Limb (tissue), 2 donors: ENCODE results near the gene GOLGB1.
"Not testable (repeated sequence)": the region's sequence is repeated elsewhere in the genome, so short reads cannot be mapped to it uniquely, and the experiment has no call there.

Experiments
- DNase-seq, 2 donors: peaks; one replicate each; pipeline ENCODE4 v3.0.0-alpha.2; 2016; ENCODE audit errors: extremely low spot score in 2 of 2

The GOLGB1 gene

GRCh38 chr3:121692010-121692699 lies 57.4 kb downstream of the GOLGB1 start:
- no peak for DNase-seq

- no peak for DNase-seq
These were observed 58.6 kb downstream of the GOLGB1 start for GRCh38 chr3:121690777-121691405.

GRCh38 chr3:121688747-121689146 lies 60.8 kb downstream of the GOLGB1 start:
- DNase-seq, result not testable (repeated sequence)

DNA sequence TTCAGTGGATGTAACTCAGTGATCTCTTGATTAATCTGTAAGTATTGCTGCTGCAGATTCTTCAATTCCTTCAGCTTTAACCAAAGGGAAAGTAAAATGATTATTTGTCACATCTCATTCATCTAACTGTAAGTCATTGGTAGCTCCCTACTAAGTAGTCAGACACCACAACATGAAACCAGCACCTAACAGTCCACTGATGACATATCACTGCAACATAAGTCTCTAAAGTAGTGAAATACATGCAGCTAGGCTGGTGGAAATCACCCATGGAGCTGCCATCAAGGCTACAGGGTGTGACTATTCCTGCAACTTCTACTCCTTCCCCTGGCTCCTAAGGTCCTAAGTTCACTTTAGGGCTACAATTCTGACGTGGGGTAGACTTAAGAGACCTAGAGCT lies 67.7 kb downstream of the GOLGB1 start:
- DNase-seq, result no peak

GRCh38 chr3:121677141-121677540 lies 72.4 kb downstream of the GOLGB1 start:
- DNase-seq, result no peak

DNA sequence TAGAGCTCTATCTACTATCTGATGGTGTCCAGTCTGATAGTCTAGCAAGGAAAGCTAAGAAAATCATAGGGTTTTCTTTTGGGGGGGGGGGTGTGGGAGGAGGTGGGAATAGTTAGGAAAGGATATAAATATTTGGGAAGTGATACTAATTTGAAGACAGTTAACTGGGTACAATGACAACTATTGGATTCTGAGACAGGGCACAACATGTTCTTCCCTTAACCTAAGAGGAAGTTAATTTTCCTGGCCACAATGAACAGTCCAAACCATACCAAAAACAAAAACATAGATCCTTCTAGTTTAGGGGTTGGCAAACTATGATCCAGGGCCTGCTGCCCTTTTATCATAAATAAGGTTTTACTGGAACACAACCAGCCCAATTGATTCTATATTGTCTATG lies 78.9 kb downstream of the GOLGB1 start:
- no peak for DNase-seq

DNA sequence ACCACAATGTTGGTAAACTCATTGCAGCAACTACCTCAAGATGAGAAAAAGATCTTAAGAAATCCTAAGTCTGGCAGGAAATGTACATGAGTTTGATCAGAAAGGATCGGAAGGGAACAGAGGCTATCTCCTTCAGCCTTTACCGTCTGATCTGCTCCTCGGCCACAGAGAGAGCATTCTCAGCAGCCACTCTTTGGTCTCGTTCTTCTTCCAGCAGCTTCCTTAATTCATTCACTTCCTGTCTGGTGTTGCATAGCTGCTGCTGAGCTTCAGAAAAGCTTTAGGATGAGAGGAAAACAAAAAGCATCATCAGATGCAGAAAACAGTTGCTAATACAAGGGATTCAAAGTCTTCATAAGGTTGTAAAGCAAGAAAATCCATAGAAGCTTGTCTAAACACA lies 82.2 kb downstream of the GOLGB1 start:
- DNase-seq, result no peak

DNA sequence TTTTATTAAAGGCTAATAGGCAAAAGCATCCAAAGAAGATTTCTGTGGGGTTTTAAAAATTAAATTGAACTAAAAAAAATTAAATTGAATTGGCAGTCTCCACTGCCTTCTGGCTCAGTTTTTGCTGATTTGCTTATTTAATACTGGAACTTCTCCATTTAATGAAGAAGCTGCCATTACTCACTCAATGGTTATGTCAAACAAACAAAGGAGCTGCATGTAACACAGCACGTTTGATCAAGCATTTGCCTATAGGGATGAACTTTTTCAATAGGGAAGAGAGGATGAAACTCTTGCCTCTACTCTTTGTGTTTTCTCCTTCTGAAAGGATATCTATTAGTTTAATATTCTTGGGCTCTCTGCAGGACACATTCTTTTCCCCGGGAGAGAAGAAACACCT lies 84.1 kb downstream of the GOLGB1 start:
- DNase-seq, result no peak

DNA sequence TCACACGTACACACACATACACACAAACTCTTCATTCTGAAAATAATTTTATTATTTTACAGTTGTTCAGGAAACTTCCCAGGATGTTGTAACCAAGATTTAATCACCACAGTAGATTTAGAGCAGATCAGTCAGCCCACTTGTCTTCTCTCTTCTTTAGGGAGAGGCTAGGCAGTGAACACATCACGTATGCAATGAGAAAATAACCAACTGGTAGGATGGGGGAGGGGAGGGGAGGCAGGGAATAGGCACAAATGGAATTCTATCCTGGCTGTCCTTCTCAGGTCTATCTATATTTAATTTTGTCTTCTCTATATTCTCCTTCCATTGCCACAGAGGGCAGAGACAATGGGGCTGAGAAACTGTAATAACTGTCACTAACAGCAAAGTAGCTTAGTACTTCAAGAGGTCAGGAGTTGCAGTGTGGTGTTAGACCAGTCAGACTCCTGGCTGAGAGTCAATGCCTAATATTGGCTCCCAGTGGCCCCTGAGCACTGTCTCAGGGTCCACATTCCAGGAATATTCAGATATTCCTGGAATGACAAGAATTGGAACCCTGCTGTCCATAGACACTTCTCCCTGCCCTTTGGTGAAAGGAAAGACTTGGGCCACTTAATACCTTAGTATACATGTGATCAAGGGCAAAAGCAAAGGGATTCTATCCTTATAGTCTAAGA lies 86.2 kb downstream of the GOLGB1 start:
- DNase-seq, result no peak

DNA sequence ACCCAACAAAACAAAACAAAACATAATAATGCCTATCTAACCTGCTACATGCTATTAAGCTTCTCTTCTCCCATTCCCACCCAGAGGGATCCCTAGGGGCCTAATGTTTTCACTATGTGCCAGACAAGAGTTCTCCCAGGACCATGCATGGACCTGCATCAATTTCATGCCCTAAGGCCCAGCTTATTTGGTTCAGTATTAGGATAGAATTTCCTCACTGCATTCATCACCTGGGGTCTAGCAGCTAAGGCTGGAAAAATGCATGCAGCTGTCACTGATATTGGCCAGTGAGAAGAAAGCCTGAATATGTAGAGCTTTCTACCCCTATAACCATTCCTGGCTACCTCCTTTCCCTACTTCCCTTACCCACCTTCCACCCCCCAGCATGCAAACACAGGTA lies 86.8 kb downstream of the GOLGB1 start:
- no peak for DNase-seq

GRCh38 chr3:121661376-121661775 lies 88.2 kb downstream of the GOLGB1 start:
- no peak for DNase-seq

DNA sequence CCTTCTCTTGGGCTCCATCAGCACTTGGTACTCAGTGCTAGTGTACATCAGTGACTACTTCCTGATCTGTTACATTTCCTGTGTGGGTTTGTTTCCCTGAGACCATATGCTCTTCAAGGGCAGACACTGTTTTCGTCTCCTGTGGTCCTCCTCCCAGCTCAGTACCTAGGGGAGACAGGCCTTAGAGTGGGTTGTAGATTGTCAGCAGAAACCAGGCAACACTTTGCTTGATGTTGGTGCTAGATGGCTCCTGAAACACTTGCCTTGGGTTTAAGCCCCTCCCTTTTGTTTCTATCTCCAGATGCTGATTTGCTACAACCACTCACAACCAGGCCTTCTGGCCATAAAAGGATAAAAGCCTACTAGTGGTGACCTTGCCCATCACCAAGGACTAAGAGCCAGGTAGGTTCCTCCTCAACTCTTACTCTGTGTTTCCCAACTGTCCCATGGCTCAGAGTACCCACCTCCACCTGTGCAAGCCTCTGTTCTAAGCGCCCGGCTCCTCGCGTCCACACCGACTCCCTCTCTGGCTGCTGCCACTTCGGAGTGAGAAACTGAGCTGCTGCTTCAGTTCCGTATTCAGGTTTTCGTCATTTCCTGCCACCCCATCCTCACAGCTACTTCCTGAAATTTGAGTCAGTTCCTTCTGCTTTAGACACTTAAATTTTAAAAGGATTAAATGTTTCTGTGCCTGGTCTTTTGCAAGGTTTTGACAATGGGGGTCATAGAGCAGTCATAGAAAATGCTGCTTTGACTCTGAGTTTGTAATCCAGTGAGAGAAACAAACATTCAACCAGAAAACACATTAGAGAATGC lies 89.0 kb downstream of the GOLGB1 start, which contains the start of gene HCLS1:
HCLS1 (minus strand) TSS at position 548 of the 816 bp plus-strand sequence. CDS start 2,556 bp downstream, outside the sequence.
- DNase-seq, result no peak

DNA sequence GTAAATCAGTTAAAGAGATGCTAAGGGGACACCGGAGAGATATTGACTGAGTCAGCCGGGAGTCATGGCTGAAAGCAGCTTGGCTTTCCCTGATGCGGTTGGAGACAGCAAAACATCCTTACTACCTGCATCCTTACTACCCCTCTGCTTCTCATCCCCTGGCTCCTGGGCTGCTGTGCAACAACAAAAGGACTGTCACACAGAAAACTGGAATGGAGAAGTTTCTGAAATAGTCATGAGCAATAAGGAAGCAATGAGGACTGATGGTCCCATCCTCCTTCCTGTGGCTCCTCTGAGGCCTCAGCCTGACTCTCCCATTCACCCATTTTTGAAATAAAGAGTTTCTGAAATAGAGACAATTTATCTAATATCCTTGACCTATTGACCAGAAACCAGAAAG lies 90.0 kb downstream of the GOLGB1 start:
- no peak for DNase-seq

DNA sequence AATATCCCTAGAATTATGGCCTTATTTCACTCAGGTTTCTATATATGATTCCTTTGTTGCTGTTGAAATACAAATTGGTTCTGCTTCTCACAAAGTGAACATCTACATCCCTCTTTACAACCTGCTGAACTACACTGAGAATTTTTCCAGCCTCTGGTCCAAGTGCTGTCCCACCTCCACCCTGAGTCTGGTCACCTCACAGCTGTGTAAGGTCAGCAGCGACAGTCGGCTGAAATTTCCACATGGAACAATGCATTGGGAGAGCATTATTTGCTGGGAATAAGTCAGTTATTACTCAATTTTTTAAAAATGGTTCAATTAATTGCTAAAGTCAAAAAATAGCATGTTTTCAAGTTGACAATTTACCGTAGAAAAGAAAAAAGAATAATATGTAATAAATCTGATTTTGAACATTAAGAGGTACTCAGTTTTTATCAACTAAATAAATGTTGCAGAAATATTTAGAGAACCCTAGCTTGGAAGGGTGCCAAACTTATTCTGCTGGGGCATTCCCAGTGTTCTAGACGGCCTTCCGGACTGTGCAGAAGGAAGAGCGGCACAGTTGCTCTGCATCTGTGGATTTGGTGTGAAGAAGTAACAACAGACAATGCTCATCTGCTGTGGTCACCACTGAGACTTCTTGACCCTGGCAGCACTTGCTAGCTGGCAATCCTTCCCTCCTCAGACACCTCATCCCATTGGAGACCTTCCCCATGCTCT lies 90.7 kb downstream of the GOLGB1 start:
- DNase-seq, result no peak

- no peak for DNase-seq
These were observed 94.8 kb downstream of the GOLGB1 start for GRCh38 chr3:121654493-121655385.

- DNase-seq, result no peak
These were observed 97.9 kb downstream of the GOLGB1 start for GRCh38 chr3:121651684-121652083.

DNA sequence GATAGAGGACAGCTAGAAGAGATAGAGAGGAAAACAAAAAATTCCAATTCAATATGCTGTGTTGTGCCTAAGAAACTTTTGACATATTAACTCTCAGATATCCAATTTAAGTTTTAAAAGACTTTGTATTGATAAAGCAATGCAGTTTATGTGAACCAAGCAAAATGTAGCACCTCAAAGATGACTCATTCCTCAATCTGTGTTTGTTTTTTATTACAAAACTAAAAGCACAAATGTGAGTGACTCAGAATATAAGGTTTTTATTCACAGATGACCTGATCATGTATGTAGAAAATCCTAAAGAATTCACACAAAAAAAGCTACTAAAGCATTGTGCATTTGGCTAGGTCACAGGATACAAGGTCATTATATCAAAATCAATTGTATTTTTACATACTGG lies 99.9 kb downstream of the GOLGB1 start:
- no peak for DNase-seq

DNA sequence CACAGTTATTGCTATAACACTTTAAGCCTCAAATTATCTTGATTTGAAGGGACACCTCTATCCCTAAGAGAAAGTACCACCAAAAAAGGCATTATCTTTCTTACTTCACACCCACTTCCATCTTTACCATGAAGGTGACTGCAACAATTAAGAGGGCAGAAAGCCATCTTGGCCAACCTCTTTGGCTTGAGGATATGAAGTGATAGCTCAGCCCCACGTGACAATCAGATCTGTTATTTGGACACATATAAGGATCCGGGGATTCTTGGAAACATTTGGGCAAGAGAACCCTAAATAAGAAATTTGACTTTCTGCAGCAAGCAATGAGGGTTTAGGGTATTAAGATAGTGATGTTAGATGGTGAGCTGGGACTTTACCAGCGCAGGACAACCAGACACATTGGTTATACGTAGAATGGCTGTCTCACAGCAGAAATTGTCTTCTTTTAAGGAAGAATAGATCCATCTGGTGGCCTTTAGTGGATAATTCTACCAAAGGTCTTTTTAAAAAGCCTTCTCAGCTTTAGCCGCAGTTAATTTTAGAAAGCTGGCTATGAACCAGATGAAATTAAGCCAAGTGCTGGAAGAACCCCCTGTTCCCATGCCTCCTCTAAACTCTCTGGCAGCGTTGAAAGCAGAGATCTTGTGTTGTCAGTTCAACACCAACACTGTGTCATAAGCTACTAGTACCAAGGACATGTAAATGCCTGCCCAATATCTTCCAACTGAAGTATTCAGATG lies 101.2 kb downstream of the GOLGB1 start:
- DNase-seq, result no peak

DNA sequence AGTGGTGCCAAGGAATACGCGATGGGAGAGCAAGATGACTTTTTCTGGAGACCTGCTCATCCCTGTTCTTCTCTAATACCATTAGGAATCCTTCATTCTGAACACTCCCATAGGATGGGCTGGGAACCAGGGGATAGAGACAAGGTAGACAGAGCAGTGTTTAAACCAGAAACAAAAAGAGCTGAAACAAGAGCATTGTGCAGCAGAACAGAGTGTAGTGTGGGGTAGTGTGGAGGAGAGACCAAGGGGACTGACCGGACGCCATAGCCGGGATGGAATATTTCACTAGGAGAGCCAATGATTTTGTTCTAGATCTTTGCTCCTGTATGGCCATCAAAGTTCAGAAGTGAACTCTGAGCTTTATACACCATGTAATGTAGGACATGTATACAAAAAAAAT lies 104.5 kb downstream of the GOLGB1 start:
- no peak for DNase-seq
